ENCODE measurements around the gene CARM1. TPM values are rescaled to one million over a fixed set of nuclear protein-coding genes. Genes with fewer than 3 reads are reported as not detected.

CARM1 gene
- total and polyA plus RNA-seq, 2 of the 13 experiments (the other 11 are each of a cell fraction or from before 2014, with no cell fraction given): 27.6 to 55.8 TPM

GRCh38 chr19:10960314-10961072 is 89.1 kb downstream of the CARM1 start, which contains the start of gene SMARCA4 (continued):
- TF ChIP-seq ZNF235 (CRISPR knock-in tag; IDR thresholded peaks at IDR 0.05; ENCODE audit: borderline replicate concordance) (peak; percentile 71; the same call in 1 of the 2 replicates), ARHGAP35 (CRISPR knock-in tag; IDR thresholded peaks at IDR 0.05; ENCODE audit: borderline replicate concordance) (peak; percentile 82; the same call in 1 of the 2 replicates), ELF3 (CRISPR knock-in tag; IDR thresholded peaks at IDR 0.05) (peak; percentile 69), SUZ12 (IDR thresholded peaks at IDR 0.05; ENCODE audit: low read depth, low read length) (no peak), ZNF740 (CRISPR knock-in tag; IDR thresholded peaks at IDR 0.05) (peak; percentile 60; the same call in 1 of the 2 replicates), ATF7 (IDR thresholded peaks at IDR 0.05) (no peak), ATF7 (CRISPR knock-in tag; IDR thresholded peaks at IDR 0.05) (no peak), ZNF784 (CRISPR knock-in tag; IDR thresholded peaks at IDR 0.05; ENCODE audit: borderline replicate concordance) (peak; percentile 52; the same call in 1 of the 2 replicates), ZNF605 (CRISPR knock-in tag; IDR thresholded peaks at IDR 0.05) (peak; percentile 38; the same call in 1 of the 2 replicates), ZNF614 (CRISPR knock-in tag; IDR thresholded peaks at IDR 0.05; ENCODE audit: borderline replicate concordance) (peak; percentile 47; the same call in 1 of the 2 replicates), FOXA1 (IDR thresholded peaks at IDR 0.05) (no peak), FOXA1 (CRISPR knock-in tag; IDR thresholded peaks at IDR 0.05) (no peak), ARID5B (CRISPR knock-in tag; IDR thresholded peaks at IDR 0.05) (peak; percentile 37), ZNF274 (CRISPR knock-in tag; IDR thresholded peaks at IDR 0.05) (peak; percentile 94), BHLHE40 (IDR thresholded peaks at IDR 0.05; ENCODE audit: low read length) (no peak; the same call in 1 of the 2 replicates), ZNF331 (CRISPR knock-in tag; IDR thresholded peaks at IDR 0.05) (peak; percentile 64), NR0B2 (CRISPR knock-in tag; IDR thresholded peaks at IDR 0.05) (peak; percentile 88; the same call in 1 of the 2 replicates), IKZF4 (CRISPR knock-in tag; IDR thresholded peaks at IDR 0.05; ENCODE audit: borderline replicate concordance, low read depth, not compliant biosample characterization) (peak; percentile 96), KAT8 (CRISPR knock-in tag; IDR thresholded peaks at IDR 0.05) (peak; percentile 72; the same call in 1 of the 2 replicates), POLR2AphosphoS5 (IDR thresholded peaks at IDR 0.05; ENCODE audit: low read depth, low read length) (peak; percentile 91), SRSF4 (IDR thresholded peaks at IDR 0.05; ENCODE audit: low read depth, low read length, poor library complexity, severe bottlenecking) (no peak), FOXC1 (CRISPR knock-in tag; IDR thresholded peaks at IDR 0.05; ENCODE audit: borderline replicate concordance) (peak; percentile 64; the same call in 1 of the 2 replicates), MIER2 (CRISPR knock-in tag; IDR thresholded peaks at IDR 0.05) (no peak), IKZF1 (IDR thresholded peaks at IDR 0.05) (no peak), NFE2 (CRISPR knock-in tag; IDR thresholded peaks at IDR 0.05) (no peak)
